CD4-positive, CD25-positive, alpha-beta regulatory T cell (primary cell): ENCODE data around the gene DOCK3. TPM values are rescaled to one million over a fixed set of nuclear protein-coding genes. Genes with fewer than 3 reads are reported as not detected.
"Not testable (repeated sequence)": the region's sequence is repeated elsewhere in the genome, so short reads cannot be mapped to it uniquely, and the experiment has no call there.

Experiments
- ATAC-seq, 2 donors: fragments of 150-1000 bp; cut with Tn5 transposase; one replicate each; pipeline ENCODE4 v1.10.0; 2021; ENCODE audit warnings: low read depth in 2 of 2, moderate number of reproducible peaks in 2 of 2, moderate library complexity in 1 of 2
- DNase-seq, 3 donors: peaks; one replicate each; pipeline versions ENCODE4 v3.0.0 to v3.0.0-alpha.2; 2012 to 2022; ENCODE audit warnings: mixed read lengths in 1 of 3
- H3K27ac ChIP-seq: one replicate; pipeline ENCODE4 v1.7.0; 2013; ENCODE audit warnings: mild to moderate bottlenecking, low read length; ENCODE audit not compliant: insufficient read depth, poor library complexity, severe bottlenecking
- H3K27me3 ChIP-seq: one replicate; pipeline ENCODE4 v1.7.0; 2013; ENCODE audit warnings: low read length; ENCODE audit not compliant: control insufficient read depth, insufficient read depth
- H3K36me3 ChIP-seq: one replicate; pipeline ENCODE4 v1.7.0; 2013; ENCODE audit warnings: mild to moderate bottlenecking, low read length, moderate library complexity; ENCODE audit not compliant: control insufficient read depth, insufficient read depth
- H3K4me1 ChIP-seq: 2 replicates; pipeline ENCODE4 v1.7.0; 2013; ENCODE audit warnings: mild to moderate bottlenecking, low read length; ENCODE audit not compliant: insufficient read depth, control insufficient read depth, poor library complexity, severe bottlenecking
- H3K4me3 ChIP-seq: one replicate; pipeline ENCODE4 v1.7.0; 2013; ENCODE audit warnings: low read depth, mild to moderate bottlenecking, low read length, moderate library complexity
- H3K9me3 ChIP-seq, 2 experiments: 1 replicate in 1 of 2; 2 replicates in 1 of 2; pipeline ENCODE4 v1.7.0; 2013; ENCODE audit warnings: low read length in 2 of 2, mild to moderate bottlenecking in 1 of 2, moderate library complexity in 1 of 2; ENCODE audit not compliant: control insufficient read depth in 2 of 2
- H3K27ac Mint-ChIP-seq, 3 donors: one replicate each; pipeline ENCODE4 v1.8.0; 2020 to 2022; ENCODE audit warnings: mild to moderate bottlenecking in 3 of 3, mixed read lengths in 3 of 3, moderate library complexity in 2 of 3
- H3K27me3 Mint-ChIP-seq: one replicate; pipeline ENCODE4 v1.8.0; 2022; ENCODE audit warnings: mild to moderate bottlenecking, mixed read lengths
- H3K36me3 Mint-ChIP-seq: one replicate; pipeline ENCODE4 v1.8.0; 2020; ENCODE audit warnings: mixed read lengths
- H3K4me1 Mint-ChIP-seq, 4 donors: one replicate each; pipeline ENCODE4 v1.8.0; 2020 to 2022; ENCODE audit warnings: mixed read lengths in 4 of 4, mild to moderate bottlenecking in 1 of 4
- H3K4me3 Mint-ChIP-seq, 4 donors: one replicate each; pipeline ENCODE4 v1.8.0; 2020 to 2022; ENCODE audit warnings: mild to moderate bottlenecking in 4 of 4, mixed read lengths in 4 of 4, moderate library complexity in 3 of 4
- H3K9me3 Mint-ChIP-seq, 7 donors: one replicate each; pipeline ENCODE4 v1.8.0; 2020 to 2022; ENCODE audit warnings: mixed read lengths in 7 of 7, mild to moderate bottlenecking in 3 of 7, moderate library complexity in 2 of 7
- polyA plus RNA-seq, 4 donors: library from polyadenylated mRNA; unstranded; fragments of 300-500 nt; fragmentation: Illumina TruSeq; gene quantifications; one replicate each; pipeline ENCODE4 v1.2.3, GENCODE V29; 2021
- total RNA-seq: library from RNA; stranded (reverse); gene quantifications from one replicate; pipeline ENCODE4 v1.2.3, GENCODE V29; 2022

The DOCK3 gene
- total and polyA plus RNA-seq, 5 donors from 2014 or later, result 0.03 to 0.35 (median 0.08) TPM

- not testable (repeated sequence) for H3K36me3 Mint-ChIP-seq, H3K36me3 ChIP-seq, H3K9me3 ChIP-seq, H3K27ac ChIP-seq, ATAC-seq, H3K4me1 ChIP-seq, H3K4me3 ChIP-seq, H3K4me3 Mint-ChIP-seq, H3K9me3 Mint-ChIP-seq, H3K4me1 Mint-ChIP-seq, DNase-seq, H3K27ac Mint-ChIP-seq, H3K27me3 ChIP-seq
- H3K27me3 Mint-ChIP-seq, result peaks cover 22% of the 10 kb centered on the region
Measured at GRCh38 chr3:50831009-50831408, 156.3 kb downstream of the DOCK3 start.

- Mint-ChIP-seq H3K27ac (no peak overlapping the region), H3K4me3 (no peak overlapping the region), H3K4me1 (no peaks in the 10 kb centered on the region), H3K9me3 (peaks cover 0 to 2% (median 0%) of the 10 kb centered on the region in 7 donors), H3K36me3 (no peaks in the 10 kb centered on the region), H3K27me3 (peaks cover 19% of the 10 kb centered on the region)
- DNase-seq, result no peak
- H3K27ac ChIP-seq, result no peak overlapping the region
- H3K4me1 ChIP-seq, result no peaks in the 10 kb centered on the region
- no peak for ATAC-seq
- H3K4me3 ChIP-seq, result no peak overlapping the region
- peaks cover 6% of the 10 kb centered on the region for H3K27me3 ChIP-seq
- no peaks in the 10 kb centered on the region for H3K36me3 ChIP-seq
- no peaks in the 10 kb centered on the region for H3K9me3 ChIP-seq
Measured at GRCh38 chr3:50840983-50841489, 166.3 kb downstream of the DOCK3 start.

- Histone ChIP-seq H3K9me3 (peaks cover 7 to 8% of the 10 kb centered on the region in 2 experiments), H3K27ac (no peak overlapping the region), H3K27me3 (peaks cover 3% of the 10 kb centered on the region), H3K36me3 (no peaks in the 10 kb centered on the region), H3K4me1 (no peaks in the 10 kb centered on the region), H3K4me3 (no peak overlapping the region)
- Mint-ChIP-seq H3K9me3 (peaks cover 0 to 13% (median 4%) of the 10 kb centered on the region in 7 donors), H3K4me1 (no peaks in the 10 kb centered on the region), H3K27me3 (peaks cover 25% of the 10 kb centered on the region), H3K4me3 (no peak overlapping the region), H3K27ac (no peak overlapping the region), H3K36me3 (peaks cover 3% of the 10 kb centered on the region)
- DNase-seq (no peak), ATAC-seq (no peak)
Measured at GRCh38 chr3:50848308-50848707, 173.6 kb downstream of the DOCK3 start.

- H3K27ac Mint-ChIP-seq, result peak overlapping the region in 1 of 3 donors; percentile 33
- H3K27ac ChIP-seq, result no peak overlapping the region
- H3K4me3 Mint-ChIP-seq, result no peak overlapping the region
- ATAC-seq, result no peak
- no peaks in the 10 kb centered on the region for H3K36me3 ChIP-seq
- peaks cover 3% of the 10 kb centered on the region for H3K36me3 Mint-ChIP-seq
- no peak for DNase-seq
- H3K4me3 ChIP-seq, result no peak overlapping the region
- no peaks in the 10 kb centered on the region for H3K27me3 ChIP-seq
- peaks cover 7 to 8% of the 10 kb centered on the region in 2 experiments for H3K9me3 ChIP-seq
- H3K9me3 Mint-ChIP-seq, result peaks cover 0 to 13% (median 4%) of the 10 kb centered on the region in 7 donors
- peaks cover 16% of the 10 kb centered on the region for H3K27me3 Mint-ChIP-seq
- no peaks in the 10 kb centered on the region for H3K4me1 ChIP-seq
- no peaks in the 10 kb centered on the region for H3K4me1 Mint-ChIP-seq
Measured at GRCh38 chr3:50850639-50851511, 176.1 kb downstream of the DOCK3 start.

- H3K4me3 ChIP-seq, result no peak overlapping the region
- no peak overlapping the region for H3K4me3 Mint-ChIP-seq
- H3K27me3 ChIP-seq, result no peaks in the 10 kb centered on the region
- ATAC-seq, result no peak
- no peak overlapping the region for H3K27ac Mint-ChIP-seq
- peaks cover 15% of the 10 kb centered on the region for H3K27me3 Mint-ChIP-seq
- no peak for DNase-seq
- H3K9me3 Mint-ChIP-seq, result peaks cover 0 to 5% (median 0%) of the 10 kb centered on the region in 7 donors
- no peak overlapping the region for H3K27ac ChIP-seq
- no peaks in the 10 kb centered on the region for H3K36me3 Mint-ChIP-seq
- H3K4me1 ChIP-seq, result no peaks in the 10 kb centered on the region
- H3K36me3 ChIP-seq, result no peaks in the 10 kb centered on the region
- H3K9me3 ChIP-seq, result no peaks in the 10 kb centered on the region
- no peaks in the 10 kb centered on the region for H3K4me1 Mint-ChIP-seq
Measured at GRCh38 chr3:50853936-50854335, 179.2 kb downstream of the DOCK3 start.

GRCh38 chr3:50862221-50862620, 187.5 kb downstream of the DOCK3 start:
- Mint-ChIP-seq H3K4me1 (no peaks in the 10 kb centered on the region), H3K36me3 (no peaks in the 10 kb centered on the region), H3K9me3 (peaks cover 0 to 7% (median 2%) of the 10 kb centered on the region in 7 donors), H3K4me3 (no peak overlapping the region), H3K27ac (no peak overlapping the region), H3K27me3 (peaks cover 11% of the 10 kb centered on the region)
- H3K27me3 ChIP-seq, result no peaks in the 10 kb centered on the region
- no peaks in the 10 kb centered on the region for H3K4me1 ChIP-seq
- H3K27ac ChIP-seq, result no peak overlapping the region
- DNase-seq (no peak), ATAC-seq (no peak)
- no peaks in the 10 kb centered on the region for H3K9me3 ChIP-seq
- H3K4me3 ChIP-seq, result no peak overlapping the region
- no peaks in the 10 kb centered on the region for H3K36me3 ChIP-seq

GRCh38 chr3:50873376-50874157, 198.8 kb downstream of the DOCK3 start:
- H3K36me3 ChIP-seq, result no peaks in the 10 kb centered on the region
- ATAC-seq (no peak), DNase-seq (no peak)
- H3K27me3 Mint-ChIP-seq, result peaks cover 28% of the 10 kb centered on the region
- peaks cover 0 to 5% (median 0%) of the 10 kb centered on the region in 4 donors for H3K4me1 Mint-ChIP-seq
- H3K9me3 Mint-ChIP-seq, result peaks cover 0 to 10% (median 3%) of the 10 kb centered on the region in 7 donors
- peaks cover 3% of the 10 kb centered on the region for H3K36me3 Mint-ChIP-seq
- no peak overlapping the region for H3K27ac Mint-ChIP-seq
- peaks cover 9% of the 10 kb centered on the region for H3K27me3 ChIP-seq
- H3K4me3 Mint-ChIP-seq, result no peak overlapping the region
- H3K27ac ChIP-seq, result no peak overlapping the region
- no peaks in the 10 kb centered on the region for H3K4me1 ChIP-seq
- H3K9me3 ChIP-seq, result no peaks in the 10 kb centered on the region
- no peak overlapping the region for H3K4me3 ChIP-seq
